Activated CD8-positive, alpha-beta memory T cell treated with anti-CD3 and anti-CD28 coated beads for 24 hours (primary cell): ENCODE results near the gene RAB11FIP3.
"Not testable (repeated sequence)": the region's sequence is repeated elsewhere in the genome, so short reads cannot be mapped to it uniquely, and the experiment has no call there.

ENCODE experiments used
- DNase-seq: peaks from one replicate; pipeline ENCODE4 v3.0.0-alpha.2; 2020

The RAB11FIP3 gene, protein sequence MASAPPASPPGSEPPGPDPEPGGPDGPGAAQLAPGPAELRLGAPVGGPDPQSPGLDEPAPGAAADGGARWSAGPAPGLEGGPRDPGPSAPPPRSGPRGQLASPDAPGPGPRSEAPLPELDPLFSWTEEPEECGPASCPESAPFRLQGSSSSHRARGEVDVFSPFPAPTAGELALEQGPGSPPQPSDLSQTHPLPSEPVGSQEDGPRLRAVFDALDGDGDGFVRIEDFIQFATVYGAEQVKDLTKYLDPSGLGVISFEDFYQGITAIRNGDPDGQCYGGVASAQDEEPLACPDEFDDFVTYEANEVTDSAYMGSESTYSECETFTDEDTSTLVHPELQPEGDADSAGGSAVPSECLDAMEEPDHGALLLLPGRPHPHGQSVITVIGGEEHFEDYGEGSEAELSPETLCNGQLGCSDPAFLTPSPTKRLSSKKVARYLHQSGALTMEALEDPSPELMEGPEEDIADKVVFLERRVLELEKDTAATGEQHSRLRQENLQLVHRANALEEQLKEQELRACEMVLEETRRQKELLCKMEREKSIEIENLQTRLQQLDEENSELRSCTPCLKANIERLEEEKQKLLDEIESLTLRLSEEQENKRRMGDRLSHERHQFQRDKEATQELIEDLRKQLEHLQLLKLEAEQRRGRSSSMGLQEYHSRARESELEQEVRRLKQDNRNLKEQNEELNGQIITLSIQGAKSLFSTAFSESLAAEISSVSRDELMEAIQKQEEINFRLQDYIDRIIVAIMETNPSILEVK

DNA sequence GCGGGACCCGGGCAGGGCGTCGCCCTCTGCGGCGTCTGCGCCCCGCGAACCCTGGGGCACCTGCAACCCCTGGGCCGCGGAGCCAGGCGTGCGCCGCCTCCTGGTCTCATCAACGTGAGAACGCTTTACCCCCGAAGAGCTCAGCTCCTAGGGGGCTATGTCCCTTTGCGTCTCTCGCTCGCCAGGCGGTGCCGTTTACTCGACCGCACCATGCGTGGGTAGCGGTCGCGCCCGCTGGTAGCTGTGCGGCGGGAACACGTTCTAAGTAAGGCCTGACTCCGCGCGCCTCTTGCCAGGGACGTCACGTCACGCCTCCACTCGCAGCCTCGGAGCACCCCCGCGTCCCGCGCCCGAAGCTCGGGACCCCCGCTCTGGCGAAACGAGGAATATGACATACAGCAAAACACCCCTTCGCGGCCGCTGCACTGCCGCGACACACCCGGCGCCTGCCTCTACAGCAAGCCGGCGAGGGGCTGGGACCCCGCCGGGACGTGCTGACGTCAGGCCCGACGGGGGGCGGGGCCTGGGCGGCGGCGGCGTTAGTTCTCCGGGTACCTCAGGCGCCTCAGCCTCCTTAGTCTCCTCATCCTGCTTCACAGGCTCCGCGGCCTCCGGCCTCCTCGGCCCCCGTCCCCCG is at the start of gene RAB11FIP3:
TSS of gene RAB11FIP3 (plus strand) at position 568 of the 637 bp plus-strand sequence. CDS start 358 bp downstream, outside the sequence.
- peak; percentile 95 for DNase-seq

DNA sequence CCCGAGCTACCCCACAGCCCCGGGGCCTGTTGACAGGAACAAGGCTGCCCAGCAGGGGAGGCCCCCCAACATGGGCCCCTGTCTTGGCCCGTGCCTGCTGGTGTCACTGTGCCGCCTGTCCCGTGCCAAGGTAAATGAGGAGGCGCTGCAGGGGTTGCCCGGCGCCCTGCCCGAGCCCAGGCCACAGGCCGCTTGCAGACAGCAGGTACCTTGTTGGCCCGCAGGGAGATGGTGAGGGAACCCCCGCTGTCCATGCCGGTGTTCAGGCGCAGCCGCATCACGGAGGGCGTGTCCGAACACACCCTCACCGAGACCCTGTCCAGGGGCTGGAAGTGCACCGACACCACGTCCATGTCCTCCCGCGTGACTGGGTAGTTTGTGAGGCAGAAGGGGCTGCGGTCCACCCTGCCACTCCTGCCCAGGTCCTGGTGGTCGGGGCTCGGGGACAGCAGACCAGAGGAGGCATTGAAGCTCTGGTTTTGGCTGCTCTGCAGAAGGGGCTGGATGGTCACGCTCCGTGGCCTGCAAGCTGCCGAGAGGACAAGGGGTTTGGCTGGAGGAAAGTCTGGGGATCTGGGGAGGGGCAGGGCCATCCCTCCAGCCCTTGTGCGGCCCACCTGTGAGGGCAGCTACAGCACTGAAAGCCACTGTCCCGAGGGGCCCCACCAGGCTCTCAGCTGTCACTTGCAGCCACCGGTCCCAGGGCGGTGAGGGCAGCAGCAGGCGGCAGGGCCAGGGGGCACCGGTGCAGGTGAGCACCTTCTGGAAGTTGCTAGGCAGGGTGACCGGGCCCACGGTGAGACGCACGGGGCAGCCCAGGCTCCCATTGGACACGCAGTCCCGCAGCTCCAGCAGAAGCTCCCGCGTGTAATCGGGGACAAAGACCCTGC is 49.3 kb upstream of the RAB11FIP3 start:
- no peak for DNase-seq

DNA sequence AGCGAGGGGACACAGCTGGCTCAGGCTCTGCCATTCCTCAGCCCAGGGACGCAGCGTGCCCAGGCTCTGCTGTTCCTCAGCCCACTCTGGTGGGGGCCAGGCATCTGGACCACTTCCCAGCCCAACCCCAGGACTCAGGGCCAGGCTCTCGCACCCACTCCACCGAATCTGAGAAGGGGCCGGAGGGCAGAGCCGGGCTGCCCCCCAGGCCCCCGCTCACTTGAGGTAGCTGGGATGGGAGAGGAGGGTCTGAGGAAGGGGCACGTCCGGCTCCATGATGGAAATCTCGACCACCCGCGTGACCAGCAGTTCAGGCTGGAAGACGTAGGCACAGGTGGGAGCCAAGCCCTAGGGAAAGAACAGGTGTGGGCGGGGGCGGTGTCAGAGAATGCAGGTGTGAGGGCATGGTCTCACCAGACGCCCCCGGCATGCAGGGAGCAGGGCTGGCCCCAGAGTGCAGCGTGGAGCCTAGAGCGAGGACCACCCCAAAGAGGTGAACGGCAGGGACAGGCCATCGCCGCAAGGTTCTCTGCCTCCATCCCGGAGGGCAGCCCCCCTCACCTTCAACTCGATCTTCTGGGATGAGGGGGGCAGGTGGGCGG is 48.5 kb upstream of the RAB11FIP3 start:
- DNase-seq, result no peak

GRCh38 chr16:377419-377951 is 48.0 kb upstream of the RAB11FIP3 start:
- no peak for DNase-seq

DNA sequence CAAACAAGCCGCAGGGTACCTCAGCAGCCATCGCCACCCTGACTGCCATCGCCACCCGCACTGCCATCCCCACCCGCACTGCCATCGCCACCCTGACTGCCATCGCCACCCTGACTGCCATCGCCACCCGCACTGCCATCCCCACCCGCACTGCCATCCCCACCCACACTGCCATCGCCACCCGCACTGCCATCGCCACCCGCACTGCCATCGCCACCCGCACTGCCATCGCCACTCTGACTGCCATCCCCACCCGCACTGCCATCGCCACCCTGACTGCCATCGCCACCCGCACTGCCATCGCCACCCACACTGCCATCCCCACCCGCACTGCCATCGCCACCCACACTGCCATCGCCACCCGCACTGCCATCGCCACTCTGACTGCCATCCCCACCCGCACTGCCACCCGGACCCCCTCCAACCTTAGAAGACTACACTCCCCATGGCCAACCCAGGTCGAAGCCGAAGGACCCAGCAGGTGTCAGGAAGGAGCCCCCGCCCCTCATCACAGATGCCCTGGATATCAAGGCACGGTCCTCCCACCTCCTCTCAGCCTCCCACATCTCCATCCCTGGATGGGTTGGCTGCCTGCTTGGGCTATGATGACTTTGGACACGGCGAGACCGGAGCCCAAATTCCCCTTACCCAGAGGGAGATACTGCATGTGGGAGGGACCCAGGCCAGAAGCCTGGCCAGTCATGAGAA is 47.2 kb upstream of the RAB11FIP3 start:
- DNase-seq, result not testable (repeated sequence)

GRCh38 chr16:378821-379182 is 46.6 kb upstream of the RAB11FIP3 start:
- no peak for DNase-seq

GRCh38 chr16:379183-379960 is 46.1 kb upstream of the RAB11FIP3 start:
- DNase-seq, result no peak

- no peak for DNase-seq
Measured at GRCh38 chr16:379961-380761, 45.3 kb upstream of the RAB11FIP3 start.

DNA sequence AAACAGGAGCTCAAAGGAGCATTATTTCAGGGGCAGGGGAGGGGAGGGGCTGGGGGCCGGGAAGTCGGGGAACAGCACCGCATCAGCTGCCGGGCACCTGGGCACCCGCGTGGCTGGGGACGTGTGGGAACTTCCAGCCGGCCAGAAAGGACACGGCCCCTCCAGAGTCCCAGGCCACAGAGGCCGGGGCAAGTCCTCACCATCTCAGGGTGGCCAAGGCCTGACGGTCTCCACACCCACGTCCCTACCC is 44.8 kb upstream of the RAB11FIP3 start:
- no peak for DNase-seq

- DNase-seq, result no peak
Measured at GRCh38 chr16:381012-381788, 44.2 kb upstream of the RAB11FIP3 start.

DNA sequence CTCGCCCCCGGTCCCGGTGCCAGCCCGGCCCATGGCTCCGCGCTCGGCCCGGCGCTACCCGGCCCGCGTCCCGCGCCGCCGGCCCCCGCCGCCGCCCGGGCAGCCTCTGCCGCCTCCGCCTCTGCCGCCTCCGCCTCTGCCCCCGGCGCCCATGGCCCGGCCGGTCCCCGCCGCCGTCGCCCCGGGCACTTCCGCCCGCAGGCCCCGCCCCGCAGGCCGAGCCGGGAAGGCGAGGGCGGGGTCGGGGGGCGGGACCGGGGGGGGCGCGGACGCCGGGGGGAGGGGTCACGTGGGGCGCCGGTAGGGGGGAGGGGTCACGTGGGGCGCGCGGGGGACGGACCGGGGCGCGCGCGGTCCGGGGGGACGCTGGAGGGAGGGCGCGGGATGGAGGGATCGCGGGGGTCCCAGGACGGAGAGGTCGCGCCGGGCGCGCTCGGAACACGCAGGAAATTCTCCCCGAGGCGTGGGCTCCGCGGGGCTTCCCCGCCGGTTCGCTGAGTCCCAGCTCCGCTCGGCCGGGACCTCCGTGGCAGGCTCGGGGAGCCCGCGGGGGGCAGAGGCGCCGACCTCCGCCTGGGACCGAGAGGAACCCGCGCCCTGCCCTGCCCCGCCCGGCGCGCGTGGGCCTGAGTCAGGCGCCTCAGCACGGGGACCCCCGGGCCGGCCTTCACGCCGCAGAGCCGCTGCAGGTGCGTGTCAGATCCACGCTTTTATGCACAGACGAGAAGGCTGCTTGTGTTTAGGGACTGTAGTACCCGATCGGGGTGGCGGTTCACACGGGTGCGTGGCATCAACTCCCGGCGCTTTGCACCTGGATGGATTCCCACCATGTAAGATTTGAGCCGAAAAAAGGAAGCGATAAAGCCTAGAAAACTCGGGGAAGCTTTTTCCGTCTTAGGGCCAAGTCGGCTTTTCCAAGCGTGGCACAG is 43.4 kb upstream of the RAB11FIP3 start, which contains the start of gene PGAP6:
TSS of gene PGAP6 (minus strand) at position 190 of the 929 bp plus-strand sequence. CDS start at position 33, 157 bp downstream.
- DNase-seq, result peak; percentile 82

GRCh38 chr16:383326-384051 is 42.0 kb upstream of the RAB11FIP3 start:
- peak; percentile 77 for DNase-seq

DNA sequence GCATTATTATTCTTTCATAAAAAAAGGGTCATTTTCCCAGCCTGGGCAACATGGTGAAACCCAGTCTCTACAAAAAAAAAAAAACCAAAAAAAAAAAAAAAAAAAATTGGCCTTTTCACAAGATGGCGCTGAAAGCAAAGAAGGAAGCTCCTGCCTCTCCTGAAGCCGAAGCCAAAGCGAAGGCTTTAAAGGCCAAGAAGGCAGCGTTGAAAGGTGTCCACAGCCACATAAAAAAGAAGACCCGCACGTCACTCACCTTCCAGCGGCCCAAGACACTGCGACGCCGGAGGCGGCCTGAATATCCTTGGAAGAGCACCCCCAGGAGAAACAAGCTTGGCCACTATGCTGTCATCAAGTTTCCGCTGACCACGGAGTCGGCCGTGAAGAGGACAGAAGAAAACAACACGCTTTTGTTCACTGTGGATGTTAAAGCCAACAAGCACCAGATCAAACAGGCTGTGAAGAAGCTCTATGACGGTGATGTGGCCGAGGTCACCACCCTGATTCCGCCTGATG is 38.8 kb upstream of the RAB11FIP3 start:
- DNase-seq, result no peak

GRCh38 chr16:387761-388666 is 37.4 kb upstream of the RAB11FIP3 start:
- not testable (repeated sequence) for DNase-seq

DNA sequence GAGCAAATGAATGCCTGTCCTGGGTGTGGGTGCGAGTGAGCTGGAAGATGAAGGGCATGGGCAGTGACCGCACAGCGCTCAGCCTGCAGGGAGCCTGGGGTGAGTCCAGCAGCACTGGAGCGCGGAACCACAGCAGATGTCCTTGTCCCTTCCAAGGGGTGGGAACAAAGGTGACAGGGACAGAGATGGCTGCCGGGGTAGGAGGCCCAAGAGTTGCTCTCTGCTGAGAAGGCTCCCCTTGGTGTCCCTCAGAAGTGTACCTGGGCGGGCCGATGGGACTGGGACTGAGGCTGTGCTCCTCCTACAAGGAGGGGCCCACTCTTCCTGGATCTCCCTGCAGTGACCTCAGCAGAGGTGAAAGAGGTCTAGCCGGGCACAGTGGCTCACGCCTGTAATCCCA is 36.1 kb upstream of the RAB11FIP3 start:
- no peak for DNase-seq
